Testis (tissue), 3 donors: ENCODE measurements around the gene MLKL. TPM values are rescaled to one million over a fixed set of nuclear protein-coding genes. Genes with fewer than 3 reads are reported as not detected.
A peak's percentile ranks its signal among the peaks of the same experiment; 100 is the strongest.

Experiments
- DNase-seq: peaks from one replicate; pipeline ENCODE4 v3.0.0-alpha.2; 2019
- H3K27ac ChIP-seq, 2 donors: fragments of 200-600 bp; sonication (generic); one replicate each; pipeline ENCODE4 v1.5.1; 2019
- H3K27me3 ChIP-seq: fragments of 200-600 bp; sonication (generic); one replicate; pipeline ENCODE4 v1.5.1; 2019
- H3K36me3 ChIP-seq: fragments of 200-600 bp; sonication (generic); one replicate; pipeline ENCODE4 v1.5.1; 2017; ENCODE audit warnings: low read depth; ENCODE audit errors: missing control alignments
- H3K4me1 ChIP-seq: fragments of 200-600 bp; sonication (generic); one replicate; pipeline ENCODE4 v1.5.1; 2019
- H3K4me3 ChIP-seq, 2 donors: fragments of 200-600 bp; sonication (generic); one replicate each; pipeline ENCODE4 v1.5.1; 2017 to 2019
- H3K9me3 ChIP-seq: fragments of 200-600 bp; sonication (generic); one replicate; pipeline ENCODE4 v1.5.1; 2017
- CTCF ChIP-seq, 3 experiments: fragments of 450-650 bp in 2 of 3; fragments of 200-600 bp in 1 of 3; sonication (generic) in 1 of 3; IDR thresholded peaks; one replicate each; pipeline ENCODE4 v1.5.1; 2016 to 2019; ENCODE audit warnings: antibody characterized with exemption in 3 of 3, mild to moderate bottlenecking in 2 of 3, moderate library complexity in 1 of 3
- POLR2A ChIP-seq: fragments of 450-650 bp; IDR thresholded peaks from one replicate; pipeline ENCODE4 v1.6.1; 2017; ENCODE audit warnings: antibody characterized with exemption, mild to moderate bottlenecking, moderate library complexity
- WGBS, 2 donors: methylation state at CpG; one replicate each; pipeline ENCODE4 v1.1.5; 2018; 5-methylcytosine and 5-hydroxymethylcytosine counted together
- intact Hi-C: fragments of 100-400 bp; cut with DNase I; formaldehyde crosslinking; loops from one replicate; pipeline ENCODE4 v1.15.1; 2023; ENCODE audit warnings: low total_unique reads
- polyA plus RNA-seq: library from polyadenylated mRNA; stranded (reverse); fragments of 350-450 nt; fragmentation: Illumina TruSeq; extraction: RNeasy Lipid Tissue Mini Kit (QIAGEN cat#74804); gene quantifications from one replicate; pipeline ENCODE4 v1.2.3, GENCODE V29; 2014; ENCODE audit warnings: low read depth, low replicate concordance; ENCODE audit not compliant: insufficient read depth
- total RNA-seq, 2 donors: library from RNA; depleted of rRNA; stranded (reverse); fragments of >200 nt; gene quantifications; one replicate each; pipeline ENCODE4 v1.2.3, GENCODE V29; 2016

Gene MLKL
- total and polyA plus RNA-seq, 3 donors from 2014 or later: 3.5 to 4.8 (median 4.5) TPM

DNA sequence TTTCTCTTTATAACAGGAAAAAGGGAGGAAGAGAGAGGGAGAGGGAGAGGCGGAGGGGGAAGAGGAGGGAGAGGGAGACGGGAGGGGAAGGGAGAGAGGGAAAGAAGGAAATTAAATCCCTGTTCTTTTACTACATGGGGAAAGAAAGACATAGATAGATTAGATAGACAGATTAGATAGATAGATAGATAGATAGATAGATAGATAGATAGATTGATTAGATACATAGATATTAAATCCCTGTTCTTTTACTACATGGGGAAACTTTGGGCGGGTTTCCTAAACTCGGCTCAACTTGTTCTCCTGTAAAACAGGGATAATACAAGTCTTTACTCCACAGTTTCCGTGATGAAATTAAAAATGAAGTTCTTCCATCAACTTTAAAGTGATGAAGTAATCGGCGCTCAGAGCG is 34.6 kb downstream of the MLKL start:
- H3K4me3 ChIP-seq: peak overlapping the region; percentile 88 to 89
- 2 to 7% methylated on average over 8 of the region's 8 CpGs for WGBS, 2 donors
- no peak for DNase-seq
- peaks cover 7% of the 10 kb centered on the region for H3K4me1 ChIP-seq
- peak overlapping the region; percentile 72 to 83 for H3K27ac ChIP-seq
- no peaks in the 10 kb centered on the region for H3K36me3 ChIP-seq
- H3K9me3 ChIP-seq: no peaks in the 10 kb centered on the region
- TF ChIP-seq CTCF (IDR thresholded peaks at IDR 0.05): no peak
- no peak for TF ChIP-seq POLR2A
- intact Hi-C loops: no loop called here
- H3K27me3 ChIP-seq: no peaks in the 10 kb centered on the region

GRCh38 chr16:74661064-74661463 is 39.6 kb downstream of the MLKL start:
- intact Hi-C loops: no loop called here
- H3K4me3 ChIP-seq: no peak overlapping the region
- no peaks in the 10 kb centered on the region for H3K36me3 ChIP-seq
- DNase-seq: no peak
- WGBS, 2 donors: 94 to 99% methylated on average over 5 of the region's 5 CpGs
- no peak overlapping the region for H3K27ac ChIP-seq
- H3K9me3 ChIP-seq: no peaks in the 10 kb centered on the region
- H3K27me3 ChIP-seq: no peaks in the 10 kb centered on the region
- peaks cover 7% of the 10 kb centered on the region for H3K4me1 ChIP-seq
- TF ChIP-seq POLR2A: no peak
- TF ChIP-seq CTCF (IDR thresholded peaks at IDR 0.05): no peak

DNA sequence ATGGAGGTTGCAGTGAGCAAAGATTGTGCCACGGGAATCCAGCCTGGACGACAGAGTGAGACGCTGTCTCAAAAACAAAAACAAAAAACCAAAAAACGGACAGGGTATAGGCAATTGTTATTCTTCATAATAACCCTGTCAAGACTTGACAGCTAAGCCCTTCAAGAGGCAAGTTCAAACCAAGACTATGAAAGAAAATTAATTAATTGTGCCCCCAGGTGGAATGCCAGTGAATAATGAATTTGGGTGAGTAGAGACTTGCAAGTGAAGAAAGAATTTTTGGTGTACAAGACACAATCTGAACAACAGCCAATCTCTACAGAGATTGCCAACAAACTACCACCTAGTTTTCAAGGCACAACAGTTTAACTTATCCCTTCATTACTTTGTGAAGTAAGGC is 40.3 kb downstream of the MLKL start:
- no peaks in the 10 kb centered on the region for H3K27me3 ChIP-seq
- TF ChIP-seq CTCF (IDR thresholded peaks at IDR 0.05): no peak
- TF ChIP-seq POLR2A: no peak
- no peaks in the 10 kb centered on the region for H3K36me3 ChIP-seq
- no peaks in the 10 kb centered on the region for H3K9me3 ChIP-seq
- no peak overlapping the region for H3K27ac ChIP-seq
- H3K4me1 ChIP-seq: peaks cover under 1% of the 10 kb centered on the region
- DNase-seq: no peak
- 90 to 95% methylated on average over 4 of the region's 4 CpGs for WGBS, 2 donors
- H3K4me3 ChIP-seq: no peak overlapping the region
- intact Hi-C loops: no loop called here

- no peaks in the 10 kb centered on the region for H3K27me3 ChIP-seq
- no peak overlapping the region for H3K4me3 ChIP-seq
- H3K9me3 ChIP-seq: no peaks in the 10 kb centered on the region
- no peaks in the 10 kb centered on the region for H3K36me3 ChIP-seq
- TF ChIP-seq POLR2A (no peak), CTCF (IDR thresholded peaks at IDR 0.05) (no peak)
- 92 to 100% methylated on average over 2 of the region's 2 CpGs for WGBS, 2 donors
- no peak overlapping the region for H3K27ac ChIP-seq
- intact Hi-C loops: no loop called here
- no peak for DNase-seq
- no peaks in the 10 kb centered on the region for H3K4me1 ChIP-seq
Measured at GRCh38 chr16:74659041-74659440, 41.6 kb downstream of the MLKL start.

GRCh38 chr16:74657870-74658642 is 42.6 kb downstream of the MLKL start:
- no peak overlapping the region for H3K4me3 ChIP-seq
- H3K4me1 ChIP-seq: no peaks in the 10 kb centered on the region
- WGBS, 2 donors: 74 to 77% methylated on average over 5 of the region's 5 CpGs
- intact Hi-C loops: no loop called here
- no peaks in the 10 kb centered on the region for H3K9me3 ChIP-seq
- H3K27ac ChIP-seq: no peak overlapping the region
- TF ChIP-seq POLR2A (no peak), CTCF (IDR thresholded peaks at IDR 0.05) (no peak)
- H3K36me3 ChIP-seq: no peaks in the 10 kb centered on the region
- no peak for DNase-seq
- H3K27me3 ChIP-seq: no peaks in the 10 kb centered on the region
